Neutrophil (primary cell): ENCODE data around the gene NR6A1.

Experiments
- H3K27ac ChIP-seq: fragments of 200-600 bp; sonication (generic); 2 replicates; pipeline ENCODE4 v1.5.1; 2016; ENCODE audit warnings: mild to moderate bottlenecking, moderate library complexity
- H3K27me3 ChIP-seq: fragments of 200-600 bp; sonication (generic); 2 replicates; pipeline ENCODE4 v1.6.0; 2016; ENCODE audit warnings: mild to moderate bottlenecking
- H3K36me3 ChIP-seq: fragments of 200-600 bp; sonication (generic); 2 replicates; pipeline ENCODE4 v1.5.1; 2017
- H3K4me1 ChIP-seq, 2 experiments: fragments of 200-600 bp in 1 of 2; sonication (generic) in 1 of 2; 1 replicate in 1 of 2; 2 replicates in 1 of 2; pipeline versions ENCODE4 v1.5.1 to v1.6.1; 2013 to 2016; ENCODE audit warnings: low read depth in 1 of 2, low read length in 1 of 2, mild to moderate bottlenecking in 1 of 2, moderate library complexity in 1 of 2; ENCODE audit not compliant: control insufficient read depth in 1 of 2, insufficient read depth in 1 of 2
- H3K4me3 ChIP-seq, 2 experiments: fragments of 200-600 bp in 1 of 2; sonication (generic) in 1 of 2; 1 replicate in 1 of 2; 2 replicates in 1 of 2; pipeline ENCODE4 v1.5.1; 2013 to 2016; ENCODE audit warnings: low read depth in 1 of 2, low read length in 1 of 2, mild to moderate bottlenecking in 1 of 2, moderate library complexity in 1 of 2
- H3K9me3 ChIP-seq: fragments of 200-600 bp; sonication (generic); 2 replicates; pipeline ENCODE4 v1.5.1; 2016
- CTCF ChIP-seq: fragments of 200-600 bp; sonication (generic); IDR thresholded peaks from 2 replicates; pipeline ENCODE4 v1.5.1; 2016; ENCODE audit warnings: antibody characterized with exemption

Gene NR6A1

GRCh38 chr9:124479947-124480620 lies 291.0 kb downstream of the NR6A1 start:
- H3K27me3 ChIP-seq, result peaks cover 60% of the 10 kb centered on the region

GRCh38 chr9:124479371-124479770 lies 291.7 kb downstream of the NR6A1 start:
- H3K36me3 ChIP-seq, result no peaks in the 10 kb centered on the region
- H3K9me3 ChIP-seq, result no peaks in the 10 kb centered on the region
- H3K27ac ChIP-seq, result no peak overlapping the region
- TF ChIP-seq CTCF, result no peak
- H3K4me1 ChIP-seq, result peaks cover 35 to 36% of the 10 kb centered on the region in 2 experiments
- H3K4me3 ChIP-seq, result no peak overlapping the region
- H3K27me3 ChIP-seq, result peaks cover 60% of the 10 kb centered on the region

More at GRCh38 chr9:124479947-124480620, 291.0 kb downstream of the NR6A1 start:
- Histone ChIP-seq H3K9me3 (no peaks in the 10 kb centered on the region), H3K27ac (no peak overlapping the region), H3K4me3 (no peak overlapping the region), H3K4me1 (peaks cover 29 to 32% of the 10 kb centered on the region in 2 experiments), H3K36me3 (no peaks in the 10 kb centered on the region)
- no peak for TF ChIP-seq CTCF

- H3K4me3 ChIP-seq, result no peak overlapping the region
- no peaks in the 10 kb centered on the region for H3K36me3 ChIP-seq
- no peak for TF ChIP-seq CTCF
- H3K27me3 ChIP-seq, result peaks cover 60% of the 10 kb centered on the region
- H3K27ac ChIP-seq, result no peak overlapping the region
- H3K9me3 ChIP-seq, result no peaks in the 10 kb centered on the region
- H3K4me1 ChIP-seq, result peaks cover 35 to 36% of the 10 kb centered on the region in 2 experiments
These were observed 292.8 kb downstream of the NR6A1 start for GRCh38 chr9:124478354-124478753.

- no peak for TF ChIP-seq CTCF
- no peak overlapping the region for H3K27ac ChIP-seq
- H3K4me1 ChIP-seq, result peaks cover 35 to 36% of the 10 kb centered on the region in 2 experiments
- H3K36me3 ChIP-seq, result no peaks in the 10 kb centered on the region
- no peak overlapping the region for H3K4me3 ChIP-seq
- no peaks in the 10 kb centered on the region for H3K9me3 ChIP-seq
- peaks cover 60% of the 10 kb centered on the region for H3K27me3 ChIP-seq
These were observed 293.3 kb downstream of the NR6A1 start for GRCh38 chr9:124477648-124478285.

GRCh38 chr9:124477211-124477647 lies 293.9 kb downstream of the NR6A1 start:
- Histone ChIP-seq H3K9me3 (no peaks in the 10 kb centered on the region), H3K4me3 (no peak overlapping the region)

More at GRCh38 chr9:124477211-124477647, 293.9 kb downstream of the NR6A1 start:
- Histone ChIP-seq H3K4me1 (peaks cover 35 to 36% of the 10 kb centered on the region in 2 experiments), H3K27me3 (peaks cover 56% of the 10 kb centered on the region), H3K36me3 (no peaks in the 10 kb centered on the region), H3K27ac (no peak overlapping the region)
- TF ChIP-seq CTCF, result no peak
